ENCODE data around the gene ABAT.

The ABAT gene

GRCh38 chr16:8752706-8753105, 78.3 kb downstream of the ABAT start:
- DNase-seq (no peak), ATAC-seq (no peak)
- Mint-ChIP-seq H3K9me3 (no peaks in the 10 kb centered on the region), H3K27ac (no peak overlapping the region), H3K4me1 (no peaks in the 10 kb centered on the region), H3K36me3 (ENCODE audit: low read depth) (peaks cover 3% of the 10 kb centered on the region), H3K27me3 (no peaks in the 10 kb centered on the region), H3K4me3 (no peak overlapping the region)

GRCh38 chr16:8753416-8754054, 79.1 kb downstream of the ABAT start:
- H3K4me3 Mint-ChIP-seq, result no peak overlapping the region
- no peak overlapping the region for H3K27ac Mint-ChIP-seq
- no peak for ATAC-seq
- H3K36me3 Mint-ChIP-seq (ENCODE audit: low read depth), result peaks cover 4% of the 10 kb centered on the region
- no peak for DNase-seq
- no peaks in the 10 kb centered on the region for H3K27me3 Mint-ChIP-seq
- no peaks in the 10 kb centered on the region for H3K9me3 Mint-ChIP-seq
- H3K4me1 Mint-ChIP-seq, result no peaks in the 10 kb centered on the region

- no peaks in the 10 kb centered on the region for H3K27me3 Mint-ChIP-seq
- no peaks in the 10 kb centered on the region for H3K9me3 Mint-ChIP-seq
- DNase-seq, result no peak
- no peak overlapping the region for H3K4me3 Mint-ChIP-seq
- H3K36me3 Mint-ChIP-seq (ENCODE audit: low read depth), result peaks cover 2% of the 10 kb centered on the region
- no peak for ATAC-seq
- H3K4me1 Mint-ChIP-seq, result no peaks in the 10 kb centered on the region
- H3K27ac Mint-ChIP-seq, result no peak overlapping the region
Observed at GRCh38 chr16:8756755-8757154, 82.3 kb downstream of the ABAT start.

- DNase-seq (no peak), ATAC-seq (no peak)
- H3K4me1 Mint-ChIP-seq, result no peaks in the 10 kb centered on the region
- no peak overlapping the region for H3K4me3 Mint-ChIP-seq
- H3K36me3 Mint-ChIP-seq (ENCODE audit: low read depth), result peaks cover 2% of the 10 kb centered on the region
- H3K9me3 Mint-ChIP-seq, result no peaks in the 10 kb centered on the region
- H3K27ac Mint-ChIP-seq, result no peak overlapping the region
- H3K27me3 Mint-ChIP-seq, result no peaks in the 10 kb centered on the region
Observed at GRCh38 chr16:8758022-8758421, 83.6 kb downstream of the ABAT start.

- H3K9me3 Mint-ChIP-seq, result no peaks in the 10 kb centered on the region
- H3K4me3 Mint-ChIP-seq, result no peak overlapping the region
- H3K36me3 Mint-ChIP-seq (ENCODE audit: low read depth), result peaks cover 2% of the 10 kb centered on the region
Observed at GRCh38 chr16:8760021-8760420, 85.6 kb downstream of the ABAT start.

GRCh38 chr16:8761078-8761477, 86.7 kb downstream of the ABAT start:
- ATAC-seq (no peak), DNase-seq (no peak)
- Mint-ChIP-seq H3K27ac (no peak overlapping the region), H3K27me3 (no peaks in the 10 kb centered on the region), H3K4me1 (no peaks in the 10 kb centered on the region), H3K36me3 (ENCODE audit: low read depth) (peaks cover 5% of the 10 kb centered on the region), H3K9me3 (no peaks in the 10 kb centered on the region), H3K4me3 (no peak overlapping the region)

More at GRCh38 chr16:8760021-8760420, 85.6 kb downstream of the ABAT start:
- no peak for ATAC-seq
- Mint-ChIP-seq H3K4me1 (no peaks in the 10 kb centered on the region), H3K27me3 (no peaks in the 10 kb centered on the region), H3K27ac (no peak overlapping the region)
- no peak for DNase-seq

- Mint-ChIP-seq H3K36me3 (ENCODE audit: low read depth) (peaks cover 5% of the 10 kb centered on the region), H3K4me1 (no peaks in the 10 kb centered on the region), H3K27me3 (no peaks in the 10 kb centered on the region), H3K9me3 (no peaks in the 10 kb centered on the region), H3K27ac (no peak overlapping the region), H3K4me3 (no peak overlapping the region)
- DNase-seq (no peak), ATAC-seq (no peak)
Observed at GRCh38 chr16:8762254-8762653, 87.8 kb downstream of the ABAT start.

- DNase-seq, result no peak
- no peak overlapping the region for H3K4me3 Mint-ChIP-seq
- no peaks in the 10 kb centered on the region for H3K27me3 Mint-ChIP-seq
- H3K36me3 Mint-ChIP-seq (ENCODE audit: low read depth), result peaks cover 5% of the 10 kb centered on the region
- H3K4me1 Mint-ChIP-seq, result no peaks in the 10 kb centered on the region
- no peak for ATAC-seq
- H3K27ac Mint-ChIP-seq, result no peak overlapping the region
- H3K9me3 Mint-ChIP-seq, result no peaks in the 10 kb centered on the region
Observed at GRCh38 chr16:8763083-8763482, 88.7 kb downstream of the ABAT start.

GRCh38 chr16:8763899-8764298, 89.5 kb downstream of the ABAT start:
- no peak overlapping the region for H3K4me3 Mint-ChIP-seq
- no peaks in the 10 kb centered on the region for H3K9me3 Mint-ChIP-seq

GRCh38 chr16:8764525-8765250, 90.3 kb downstream of the ABAT start:
- no peaks in the 10 kb centered on the region for H3K9me3 Mint-ChIP-seq
- H3K36me3 Mint-ChIP-seq (ENCODE audit: low read depth), result peaks cover 5% of the 10 kb centered on the region
- no peak overlapping the region for H3K27ac Mint-ChIP-seq
- no peaks in the 10 kb centered on the region for H3K4me1 Mint-ChIP-seq
- no peaks in the 10 kb centered on the region for H3K27me3 Mint-ChIP-seq
- no peak overlapping the region for H3K4me3 Mint-ChIP-seq
- DNase-seq (no peak), ATAC-seq (no peak)

More at GRCh38 chr16:8763899-8764298, 89.5 kb downstream of the ABAT start:
- Mint-ChIP-seq H3K36me3 (ENCODE audit: low read depth) (peaks cover 5% of the 10 kb centered on the region), H3K27ac (no peak overlapping the region), H3K4me1 (no peaks in the 10 kb centered on the region), H3K27me3 (no peaks in the 10 kb centered on the region)
- DNase-seq, result no peak
- no peak for ATAC-seq

GRCh38 chr16:8767176-8767575, 92.8 kb downstream of the ABAT start:
- ATAC-seq (no peak), DNase-seq (no peak)
- no peak overlapping the region for H3K27ac Mint-ChIP-seq
- H3K9me3 Mint-ChIP-seq, result no peaks in the 10 kb centered on the region
- no peaks in the 10 kb centered on the region for H3K4me1 Mint-ChIP-seq
- peaks cover 9% of the 10 kb centered on the region for H3K36me3 Mint-ChIP-seq (ENCODE audit: low read depth)
- no peak overlapping the region for H3K4me3 Mint-ChIP-seq
- no peaks in the 10 kb centered on the region for H3K27me3 Mint-ChIP-seq

GRCh38 chr16:8768283-8768682, 93.9 kb downstream of the ABAT start:
- Mint-ChIP-seq H3K36me3 (ENCODE audit: low read depth) (peaks cover 9% of the 10 kb centered on the region), H3K27ac (peak overlapping the region; percentile 64), H3K4me3 (no peak overlapping the region), H3K9me3 (no peaks in the 10 kb centered on the region), H3K27me3 (no peaks in the 10 kb centered on the region), H3K4me1 (no peaks in the 10 kb centered on the region)
- ATAC-seq (no peak), DNase-seq (no peak)

- no peaks in the 10 kb centered on the region for H3K4me1 Mint-ChIP-seq
- no peak overlapping the region for H3K27ac Mint-ChIP-seq
- no peak overlapping the region for H3K4me3 Mint-ChIP-seq
- ATAC-seq (no peak), DNase-seq (no peak)
- H3K27me3 Mint-ChIP-seq, result no peaks in the 10 kb centered on the region
- no peaks in the 10 kb centered on the region for H3K9me3 Mint-ChIP-seq
- peaks cover 9% of the 10 kb centered on the region for H3K36me3 Mint-ChIP-seq (ENCODE audit: low read depth)
Observed at GRCh38 chr16:8768692-8769091, 94.3 kb downstream of the ABAT start.

- Mint-ChIP-seq H3K27me3 (no peaks in the 10 kb centered on the region), H3K36me3 (ENCODE audit: low read depth) (peaks cover 24% of the 10 kb centered on the region), H3K9me3 (no peaks in the 10 kb centered on the region), H3K4me1 (no peaks in the 10 kb centered on the region), H3K4me3 (no peak overlapping the region), H3K27ac (no peak overlapping the region)
- DNase-seq (no peak), ATAC-seq (no peak)
Observed at GRCh38 chr16:8773537-8773936, 99.1 kb downstream of the ABAT start.

GRCh38 chr16:8774208-8774607, 99.8 kb downstream of the ABAT start:
- Mint-ChIP-seq H3K27me3 (no peaks in the 10 kb centered on the region), H3K27ac (no peak overlapping the region), H3K36me3 (ENCODE audit: low read depth) (peaks cover 23% of the 10 kb centered on the region), H3K4me3 (no peak overlapping the region), H3K9me3 (no peaks in the 10 kb centered on the region), H3K4me1 (no peaks in the 10 kb centered on the region)
- DNase-seq, result no peak
- ATAC-seq, result no peak

Measured in activated naive CD8-positive, alpha-beta T cell treated with anti-CD3 and anti-CD28 coated beads, Interleukin-2, amount 50 U/mL, for 24 hours (primary cell).